HEK293 (cell line): Measurements from ENCODE around the gene PWP1.

Experiments
- CTCF ChIA-PET: fragments of 350-600 bp; formaldehyde crosslinking; extraction: SDS; loops from one replicate; lab custom pipeline; 2021; ENCODE audit warnings: antibody characterized with exemption; lab: Yijun Ruan, JAX
- POLR2A ChIA-PET: fragments of 300-600 bp; formaldehyde crosslinking; extraction: SDS; loops from one replicate; lab custom pipeline; 2020; ENCODE audit warnings: antibody characterized with exemption, inconsistent platforms; lab: Yijun Ruan, JAX
- H3K27ac ChIP-seq: fragments of 200-500 bp; sonication (Bioruptor generic); 2 replicates; pipeline ENCODE4 v1.5.1; 2014; ENCODE audit warnings: low read depth, low read length, control low read depth, inconsistent platforms; ENCODE audit errors: extremely low read depth
- H3K36me3 ChIP-seq, 2 experiments: fragments of 200-500 bp in 1 of 2; sonication (Bioruptor generic) in 1 of 2; 1 replicate in 1 of 2; 2 replicates in 1 of 2; pipeline ENCODE4 v1.5.1; 2014 to 2017; ENCODE audit warnings: inconsistent platforms in 2 of 2, low read length in 2 of 2; ENCODE audit not compliant: control insufficient read depth in 2 of 2, insufficient read depth in 1 of 2
- H3K4me1 ChIP-seq: fragments of 200-500 bp; sonication (Bioruptor generic); 2 replicates; pipeline ENCODE4 v1.5.1; 2014; ENCODE audit warnings: mild to moderate bottlenecking, low read length, inconsistent platforms; ENCODE audit not compliant: control insufficient read depth, insufficient read depth
- H3K4me3 ChIP-seq: 2 replicates; pipeline ENCODE4 v1.5.1; 2011; ENCODE audit warnings: low read depth, mild to moderate bottlenecking, control low read depth, low read length, moderate library complexity
- H3K9me3 ChIP-seq: fragments of 200-500 bp; sonication (Bioruptor generic); 2 replicates; pipeline ENCODE4 v1.5.1; 2014; ENCODE audit warnings: low read depth, low read length, inconsistent platforms; ENCODE audit not compliant: control insufficient read depth, insufficient read depth
- HOXC10 ChIP-seq: sonication (generic); formaldehyde crosslinking; IDR thresholded peaks from 2 replicates; pipeline ENCODE4 v1.8.1; 2023; ENCODE audit warnings: mild to moderate bottlenecking, missing genetic modification reagents
- KLF10 ChIP-seq: fragments of 450-650 bp; IDR thresholded peaks from 2 replicates; pipeline ENCODE4 v1.5.1; 2018; ENCODE audit warnings: missing biosample characterization, mild to moderate bottlenecking, missing genetic modification characterization
- PRDM1 ChIP-seq: fragments of 450-650 bp; formaldehyde crosslinking; IDR thresholded peaks from 2 replicates; pipeline ENCODE4; 2016; ENCODE audit warnings: missing biosample characterization, missing genetic modification characterization
- SP7 ChIP-seq: fragments of 450-650 bp; formaldehyde crosslinking; IDR thresholded peaks from 2 replicates; pipeline ENCODE4 v1.5.1; 2016; ENCODE audit warnings: missing biosample characterization, missing genetic modification characterization
- WT1 ChIP-seq: fragments of 450-650 bp; formaldehyde crosslinking; IDR thresholded peaks from 2 replicates; pipeline ENCODE4 v1.5.1; 2016; ENCODE audit warnings: missing biosample characterization, missing genetic modification characterization
- ZNF121 ChIP-seq: fragments of 450-650 bp; formaldehyde crosslinking; IDR thresholded peaks from 2 replicates; pipeline ENCODE4 v1.5.1; 2016; ENCODE audit warnings: missing biosample characterization, missing genetic modification characterization
- ZNF366 ChIP-seq: fragments of 450-650 bp; formaldehyde crosslinking; conservative IDR thresholded peaks from 2 replicates; pipeline ENCODE4 v1.5.1; 2016; ENCODE audit warnings: missing biosample characterization, missing genetic modification characterization
- ZNF433 ChIP-seq: fragments of 450-650 bp; formaldehyde crosslinking; IDR thresholded peaks from 2 replicates; pipeline ENCODE4 v1.5.1; 2016; ENCODE audit warnings: missing biosample characterization, missing genetic modification characterization, low read depth
- ZNF521 ChIP-seq: fragments of 450-650 bp; formaldehyde crosslinking; IDR thresholded peaks from 2 replicates; pipeline ENCODE4 v1.5.1; 2017; ENCODE audit warnings: missing biosample characterization, mild to moderate bottlenecking, missing genetic modification characterization
- ZNF555 ChIP-seq: fragments of 450-650 bp; formaldehyde crosslinking; conservative IDR thresholded peaks from 2 replicates; pipeline ENCODE4 v1.5.1; 2017; ENCODE audit warnings: missing biosample characterization, mild to moderate bottlenecking, missing genetic modification characterization, inconsistent platforms
- ZNF585B ChIP-seq: fragments of 450-650 bp; formaldehyde crosslinking; IDR thresholded peaks from 2 replicates; pipeline ENCODE4 v1.5.1; 2016; ENCODE audit warnings: missing biosample characterization, missing genetic modification characterization
- ZNF658 ChIP-seq: fragments of 450-650 bp; formaldehyde crosslinking; IDR thresholded peaks from 2 replicates; pipeline ENCODE4; 2016; ENCODE audit warnings: missing biosample characterization, missing genetic modification characterization
- TF ChIP-seq, protein P1 (sequence below): fragments of 450-650 bp; formaldehyde crosslinking; IDR thresholded peaks from 2 replicates; pipeline ENCODE4 v1.5.1; 2017; ENCODE audit warnings: missing biosample characterization, missing genetic modification characterization
- TF ChIP-seq, protein P2 (sequence below): fragments of 450-650 bp; formaldehyde crosslinking; IDR thresholded peaks from 2 replicates; pipeline ENCODE4 v1.5.1; 2016; ENCODE audit warnings: missing biosample characterization, missing genetic modification characterization
- TF ChIP-seq, protein P3 (sequence below): fragments of 450-650 bp; formaldehyde crosslinking; IDR thresholded peaks from 2 replicates; pipeline ENCODE4 v1.5.0; 2017; ENCODE audit warnings: missing biosample characterization, missing genetic modification characterization, borderline replicate concordance
- TF ChIP-seq, protein P4 (sequence below): fragments of 450-650 bp; formaldehyde crosslinking; IDR thresholded peaks from 2 replicates; pipeline ENCODE4 v1.5.1; 2016; ENCODE audit warnings: missing biosample characterization, missing genetic modification characterization

PWP1 gene

DNA sequence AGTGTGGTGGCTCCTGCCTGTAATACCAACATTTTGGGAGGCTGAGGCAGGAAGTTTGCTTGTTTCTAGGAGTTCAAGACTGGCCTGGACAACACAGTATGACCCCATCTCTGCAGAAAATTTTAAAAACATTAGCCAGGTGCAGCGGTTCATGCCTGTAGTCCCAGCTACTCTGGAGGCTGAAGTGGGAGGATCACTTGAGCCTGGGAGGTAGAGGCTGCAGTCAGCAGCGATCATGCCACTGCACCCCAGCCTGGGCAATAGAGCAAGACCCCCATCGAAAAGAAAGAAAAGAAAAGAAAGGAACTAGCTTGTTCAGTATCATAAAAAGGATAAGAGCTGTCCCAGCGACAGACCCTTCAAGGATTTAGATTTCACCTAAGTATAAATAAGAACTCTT, 18.1 kb upstream of the PWP1 start:
- POLR2A ChIA-PET: no interaction called here
- TF ChIP-seq, protein P1, sequence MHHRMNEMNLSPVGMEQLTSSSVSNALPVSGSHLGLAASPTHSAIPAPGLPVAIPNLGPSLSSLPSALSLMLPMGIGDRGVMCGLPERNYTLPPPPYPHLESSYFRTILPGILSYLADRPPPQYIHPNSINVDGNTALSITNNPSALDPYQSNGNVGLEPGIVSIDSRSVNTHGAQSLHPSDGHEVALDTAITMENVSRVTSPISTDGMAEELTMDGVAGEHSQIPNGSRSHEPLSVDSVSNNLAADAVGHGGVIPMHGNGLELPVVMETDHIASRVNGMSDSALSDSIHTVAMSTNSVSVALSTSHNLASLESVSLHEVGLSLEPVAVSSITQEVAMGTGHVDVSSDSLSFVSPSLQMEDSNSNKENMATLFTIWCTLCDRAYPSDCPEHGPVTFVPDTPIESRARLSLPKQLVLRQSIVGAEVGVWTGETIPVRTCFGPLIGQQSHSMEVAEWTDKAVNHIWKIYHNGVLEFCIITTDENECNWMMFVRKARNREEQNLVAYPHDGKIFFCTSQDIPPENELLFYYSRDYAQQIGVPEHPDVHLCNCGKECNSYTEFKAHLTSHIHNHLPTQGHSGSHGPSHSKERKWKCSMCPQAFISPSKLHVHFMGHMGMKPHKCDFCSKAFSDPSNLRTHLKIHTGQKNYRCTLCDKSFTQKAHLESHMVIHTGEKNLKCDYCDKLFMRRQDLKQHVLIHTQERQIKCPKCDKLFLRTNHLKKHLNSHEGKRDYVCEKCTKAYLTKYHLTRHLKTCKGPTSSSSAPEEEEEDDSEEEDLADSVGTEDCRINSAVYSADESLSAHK (tag by site-specific recombination): no peak
- peak; percentile 82 for TF ChIP-seq ZNF121 (tag by site-specific recombination)
- TF ChIP-seq, protein P2, sequence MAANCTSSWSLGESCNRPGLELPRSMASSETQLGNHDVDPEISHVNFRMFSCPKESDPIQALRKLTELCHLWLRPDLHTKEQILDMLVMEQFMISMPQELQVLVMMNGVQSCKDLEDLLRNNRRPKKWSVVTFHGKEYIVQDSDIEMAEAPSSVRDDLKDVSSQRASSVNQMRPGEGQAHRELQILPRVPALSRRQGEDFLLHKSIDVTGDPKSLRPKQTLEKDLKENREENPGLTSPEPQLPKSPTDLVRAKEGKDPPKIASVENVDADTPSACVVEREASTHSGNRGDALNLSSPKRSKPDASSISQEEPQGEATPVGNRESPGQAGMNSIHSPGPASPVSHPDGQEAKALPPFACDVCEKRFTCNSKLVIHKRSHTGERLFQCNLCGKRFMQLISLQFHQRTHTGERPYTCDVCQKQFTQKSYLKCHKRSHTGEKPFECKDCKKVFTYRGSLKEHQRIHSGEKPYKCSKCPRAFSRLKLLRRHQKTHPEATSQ: no peak
- TF ChIP-seq PRDM1 (tag by site-specific recombination): no peak
- no peak for TF ChIP-seq HOXC10
- TF ChIP-seq ZNF585B (tag by site-specific recombination): no peak
- no peak for TF ChIP-seq ZNF366 (tag by site-specific recombination)
- TF ChIP-seq, protein P3, sequence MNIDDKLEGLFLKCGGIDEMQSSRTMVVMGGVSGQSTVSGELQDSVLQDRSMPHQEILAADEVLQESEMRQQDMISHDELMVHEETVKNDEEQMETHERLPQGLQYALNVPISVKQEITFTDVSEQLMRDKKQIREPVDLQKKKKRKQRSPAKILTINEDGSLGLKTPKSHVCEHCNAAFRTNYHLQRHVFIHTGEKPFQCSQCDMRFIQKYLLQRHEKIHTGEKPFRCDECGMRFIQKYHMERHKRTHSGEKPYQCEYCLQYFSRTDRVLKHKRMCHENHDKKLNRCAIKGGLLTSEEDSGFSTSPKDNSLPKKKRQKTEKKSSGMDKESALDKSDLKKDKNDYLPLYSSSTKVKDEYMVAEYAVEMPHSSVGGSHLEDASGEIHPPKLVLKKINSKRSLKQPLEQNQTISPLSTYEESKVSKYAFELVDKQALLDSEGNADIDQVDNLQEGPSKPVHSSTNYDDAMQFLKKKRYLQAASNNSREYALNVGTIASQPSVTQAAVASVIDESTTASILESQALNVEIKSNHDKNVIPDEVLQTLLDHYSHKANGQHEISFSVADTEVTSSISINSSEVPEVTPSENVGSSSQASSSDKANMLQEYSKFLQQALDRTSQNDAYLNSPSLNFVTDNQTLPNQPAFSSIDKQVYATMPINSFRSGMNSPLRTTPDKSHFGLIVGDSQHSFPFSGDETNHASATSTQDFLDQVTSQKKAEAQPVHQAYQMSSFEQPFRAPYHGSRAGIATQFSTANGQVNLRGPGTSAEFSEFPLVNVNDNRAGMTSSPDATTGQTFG (tag by site-specific recombination): no peak
- H3K9me3 ChIP-seq: no peaks in the 10 kb centered on the region
- no peak overlapping the region for H3K27ac ChIP-seq
- no peaks in the 10 kb centered on the region for H3K4me1 ChIP-seq
- H3K36me3 ChIP-seq: no peaks in the 10 kb centered on the region
- CTCF ChIA-PET: interaction anchor here (0.8 to 1.1 kb wide), 3 partner anchors 9 to 527 kb away, joined by 3 to 4 read pairs (median 3); no protein-coding TSS in a partner anchor
- H3K4me3 ChIP-seq: no peak overlapping the region

DNA sequence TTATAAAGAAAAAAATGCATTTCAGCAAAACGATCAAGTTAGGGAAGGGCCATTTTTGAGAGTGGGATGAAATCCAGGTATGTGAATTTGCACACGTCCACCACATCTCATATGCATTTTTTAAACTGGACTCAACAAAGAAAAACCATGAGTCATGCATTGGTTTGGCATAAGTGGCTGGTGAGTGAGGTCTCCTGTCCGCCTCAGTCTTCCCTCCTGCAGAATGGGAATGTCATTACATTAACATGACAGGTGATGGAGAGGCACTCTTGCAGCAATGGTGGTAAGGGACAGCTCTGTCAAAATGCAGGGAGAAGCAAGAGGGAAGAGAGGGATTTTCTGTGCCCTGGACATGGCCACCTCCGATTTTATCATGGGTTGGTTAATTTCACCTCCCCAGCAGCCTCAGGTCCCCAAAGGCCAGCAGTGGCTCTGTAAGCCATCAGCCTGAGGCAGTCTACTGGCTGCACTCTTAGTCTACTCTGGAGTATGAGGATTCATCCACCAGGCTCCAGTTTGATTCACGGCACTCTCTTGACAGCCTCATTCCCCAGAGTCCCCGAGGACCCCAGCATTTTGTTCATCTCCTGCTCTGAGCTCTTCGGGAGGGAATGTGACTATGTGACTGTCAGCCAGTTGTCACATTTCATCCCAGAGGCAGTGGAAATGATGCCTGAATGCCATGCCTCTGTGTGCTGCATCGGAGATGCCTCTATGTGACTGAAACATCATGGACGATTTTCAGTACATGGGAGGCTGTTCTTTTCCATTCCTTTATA, 17.1 kb upstream of the PWP1 start:
- ChIA-PET POLR2A (no interaction called here), CTCF (interaction anchor here (1.3 kb wide), 1 partner anchor 121 kb away, joined by 3 read pairs; no protein-coding TSS in a partner anchor)
- Histone ChIP-seq H3K4me1 (no peaks in the 10 kb centered on the region), H3K36me3 (no peaks in the 10 kb centered on the region), H3K4me3 (no peak overlapping the region), H3K27ac (no peak overlapping the region), H3K9me3 (no peaks in the 10 kb centered on the region)
- TF ChIP-seq ZNF433 (tag by site-specific recombination) (no peak), SP7 (tag by site-specific recombination) (no peak), ZNF521 (tag by site-specific recombination) (no peak), KLF10 (tag by site-specific recombination) (no peak), ZNF658 (tag by site-specific recombination) (no peak), WT1 (tag by site-specific recombination) (no peak), ZNF555 (tag by site-specific recombination) (no peak)
- TF ChIP-seq, protein P4, sequence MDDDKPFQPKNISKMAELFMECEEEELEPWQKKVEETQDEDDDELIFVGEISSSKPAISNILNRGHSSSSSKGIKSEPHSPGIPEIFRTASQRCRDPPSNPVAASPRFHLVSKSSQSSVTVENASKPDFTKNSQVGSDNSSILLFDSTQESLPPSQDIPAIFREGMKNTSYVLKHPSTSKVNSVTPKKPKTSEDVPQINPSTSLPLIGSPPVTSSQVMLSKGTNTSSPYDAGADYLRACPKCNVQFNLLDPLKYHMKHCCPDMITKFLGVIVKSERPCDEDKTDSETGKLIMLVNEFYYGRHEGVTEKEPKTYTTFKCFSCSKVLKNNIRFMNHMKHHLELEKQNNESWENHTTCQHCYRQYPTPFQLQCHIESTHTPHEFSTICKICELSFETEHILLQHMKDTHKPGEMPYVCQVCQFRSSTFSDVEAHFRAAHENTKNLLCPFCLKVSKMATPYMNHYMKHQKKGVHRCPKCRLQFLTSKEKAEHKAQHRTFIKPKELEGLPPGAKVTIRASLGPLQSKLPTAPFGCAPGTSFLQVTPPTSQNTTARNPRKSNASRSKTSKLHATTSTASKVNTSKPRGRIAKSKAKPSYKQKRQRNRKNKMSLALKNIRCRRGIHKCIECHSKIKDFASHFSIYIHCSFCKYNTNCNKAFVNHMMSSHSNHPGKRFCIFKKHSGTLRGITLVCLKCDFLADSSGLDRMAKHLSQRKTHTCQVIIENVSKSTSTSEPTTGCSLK (tag by site-specific recombination): no peak
